Liver (tissue), 9 donors: ENCODE measurements around the gene CYCS. TPM values are rescaled to one million over a fixed set of nuclear protein-coding genes. Genes with fewer than 3 reads are reported as not detected.

ENCODE experiments used
- DNase-seq: peaks from one replicate; pipeline ENCODE4 v3.0.0-alpha.2; 2017; ENCODE audit warnings: low spot score
- H3K27ac ChIP-seq, 2 donors: one replicate each; pipeline ENCODE4 v1.7.0; 2013; ENCODE audit warnings: inconsistent platforms in 2 of 2, low read length in 2 of 2, control low read depth in 1 of 2, low read depth in 1 of 2, mild to moderate bottlenecking in 1 of 2
- H3K27me3 ChIP-seq, 4 donors: one replicate each; pipeline versions ENCODE4 v1.6.1 to v1.7.0; 2013; ENCODE audit warnings: low read length in 3 of 4, inconsistent platforms in 1 of 4, mild to moderate bottlenecking in 1 of 4, moderate library complexity in 1 of 4; ENCODE audit not compliant: control insufficient read depth in 4 of 4, insufficient read depth in 4 of 4
- H3K36me3 ChIP-seq, 4 donors: one replicate each; pipeline versions ENCODE4 v1.6.1 to v1.7.0; 2013; ENCODE audit warnings: low read length in 3 of 4, mild to moderate bottlenecking in 3 of 4, low read depth in 1 of 4, moderate library complexity in 1 of 4; ENCODE audit not compliant: control insufficient read depth in 4 of 4, insufficient read depth in 3 of 4
- H3K4me1 ChIP-seq, 4 donors: one replicate each; pipeline versions ENCODE4 v1.6.1 to v1.7.0; 2013; ENCODE audit warnings: low read length in 3 of 4, mild to moderate bottlenecking in 3 of 4, moderate library complexity in 1 of 4; ENCODE audit not compliant: control insufficient read depth in 4 of 4, insufficient read depth in 4 of 4
- H3K4me3 ChIP-seq, 3 donors: one replicate each; pipeline versions ENCODE4 v1.6.1 to v1.7.0; 2013; ENCODE audit warnings: low read length in 3 of 3, control low read depth in 1 of 3, low read depth in 1 of 3, mild to moderate bottlenecking in 1 of 3
- H3K9ac ChIP-seq, 2 donors: one replicate each; pipeline ENCODE4 v1.7.0; 2013; ENCODE audit warnings: low read length in 2 of 2, mild to moderate bottlenecking in 2 of 2, moderate library complexity in 2 of 2, control low read depth in 1 of 2, low read depth in 1 of 2
- H3K9me3 ChIP-seq, 4 donors: one replicate each; pipeline versions ENCODE4 v1.6.1 to v1.7.0; 2013; ENCODE audit warnings: low read length in 3 of 4; ENCODE audit not compliant: control insufficient read depth in 4 of 4
- ATF3 ChIP-seq: IDR thresholded peaks from 2 replicates; pipeline ENCODE4 v1.6.1; 2016; ENCODE audit warnings: antibody characterized with exemption
- EGR1 ChIP-seq, 2 donors: IDR thresholded peaks; 2 replicates each; pipeline ENCODE4 v1.6.1; 2016 to 2018; ENCODE audit warnings: antibody characterized with exemption in 2 of 2, low read depth in 2 of 2
- FOXA1 ChIP-seq: IDR thresholded peaks from 2 replicates; pipeline ENCODE4 v1.6.1; 2016; ENCODE audit warnings: antibody characterized with exemption
- FOXA2 ChIP-seq: IDR thresholded peaks from 2 replicates; pipeline ENCODE4 v1.6.1; 2016; ENCODE audit warnings: antibody characterized with exemption
- GABPA ChIP-seq, 2 donors: IDR thresholded peaks in 1 of 2; conservative IDR thresholded peaks in 1 of 2; 2 replicates each; pipeline ENCODE4 v1.6.1; 2016; ENCODE audit warnings: antibody characterized with exemption in 2 of 2, mild to moderate bottlenecking in 1 of 2, moderate library complexity in 1 of 2
- HNF4A ChIP-seq, 2 donors: conservative IDR thresholded peaks; 2 replicates each; pipeline ENCODE4 v1.6.1; 2016; ENCODE audit warnings: antibody characterized with exemption in 2 of 2, mild to moderate bottlenecking in 2 of 2
- JUND ChIP-seq, 2 donors: IDR thresholded peaks; 2 replicates each; pipeline ENCODE4 v1.6.1; 2016; ENCODE audit warnings: antibody characterized with exemption in 2 of 2
- MAX ChIP-seq: IDR thresholded peaks from 2 replicates; pipeline ENCODE4 v1.6.1; 2016; ENCODE audit warnings: antibody characterized with exemption
- NR2F2 ChIP-seq: IDR thresholded peaks from 2 replicates; pipeline ENCODE4 v1.6.1; 2016; ENCODE audit warnings: antibody characterized with exemption
- RAD21 ChIP-seq, 2 donors: IDR thresholded peaks; 2 replicates each; pipeline ENCODE4 v1.6.1; 2016; ENCODE audit warnings: antibody characterized with exemption in 2 of 2, mild to moderate bottlenecking in 2 of 2
- REST ChIP-seq: IDR thresholded peaks from 2 replicates; pipeline ENCODE4 v1.6.1; 2016; ENCODE audit warnings: antibody characterized with exemption, mild to moderate bottlenecking
- RXRA ChIP-seq, 2 donors: IDR thresholded peaks; 2 replicates each; pipeline ENCODE4 v1.6.1; 2017 to 2018; ENCODE audit warnings: antibody characterized with exemption in 2 of 2, mild to moderate bottlenecking in 1 of 2
- TAF1 ChIP-seq: conservative IDR thresholded peaks from 2 replicates; pipeline ENCODE4 v1.6.1; 2016; ENCODE audit warnings: antibody characterized with exemption, mild to moderate bottlenecking
- YY1 ChIP-seq: IDR thresholded peaks from 2 replicates; pipeline ENCODE4 v1.6.1; 2016; ENCODE audit warnings: antibody characterized with exemption, mild to moderate bottlenecking
- WGBS: extraction: QIAGEN DNeasy Blood & Tissue Kit; methylation state at CpG from one replicate; pipeline ENCODE4 v1.1.7; 2013; 5-methylcytosine and 5-hydroxymethylcytosine counted together
- polyA plus RNA-seq, 2 donors: library from polyadenylated mRNA; stranded (reverse) in 1 of 2; unstranded in 1 of 2; fragments of 200-250 nt in 1 of 2; fragments of >200 nt in 1 of 2; fragmentation: Nextera tagmentation in 1 of 2; extraction: Ambion mirVana in 1 of 2; gene quantifications; one replicate each; pipeline versions ENCODE4 v1.2.1 to v1.2.3, GENCODE V29; 2013 to 2015
- total RNA-seq, 2 donors: library from RNA; depleted of rRNA; stranded (reverse); fragments of >200 nt; gene quantifications; one replicate each; pipeline ENCODE4 v1.2.3, GENCODE V29; 2014
- TF ChIP-seq, protein P1 (sequence below): fragments of 150-350 bp; IDR thresholded peaks from 2 replicates; pipeline ENCODE4 v1.5.1; 2017; ENCODE audit warnings: improper control_type of control experiment, low read depth, low read length; ENCODE audit not compliant: missing input control
- TF ChIP-seq, protein P2 (sequence below): IDR thresholded peaks from 2 replicates; pipeline ENCODE4 v1.6.1; 2016; ENCODE audit warnings: antibody characterized with exemption
- donor health status: healthy.
- donor health status: healthy.
- donor health status: healthy.
- donor health status: healthy.
- donor health status: healthy.

CYCS gene
- total and polyA plus RNA-seq, 4 donors = 23.1 to 74.3 (median 42.4) TPM

DNA sequence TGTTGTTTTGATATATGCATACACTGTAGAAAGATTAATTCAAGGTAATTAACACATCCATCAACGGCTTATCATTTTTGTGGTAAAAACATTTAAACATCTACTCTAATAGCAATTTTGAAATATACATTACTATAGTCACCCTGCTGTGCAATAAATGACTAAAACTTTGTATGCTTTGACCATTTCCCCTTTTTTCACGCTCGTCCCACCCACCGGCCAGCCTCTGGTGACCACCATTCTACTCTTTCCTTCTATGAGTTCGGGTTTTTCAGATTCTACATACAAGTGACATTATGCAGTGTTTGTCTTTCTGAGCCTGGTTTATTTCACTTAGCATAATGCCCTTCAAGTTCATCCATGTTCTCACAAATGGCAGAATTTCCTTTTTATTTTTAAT lies 21.3 kb downstream of the CYCS start:
- no peaks in the 10 kb centered on the region for H3K36me3 ChIP-seq
- no peaks in the 10 kb centered on the region for H3K4me1 ChIP-seq
- no peak for DNase-seq
- H3K9me3 ChIP-seq = no peaks in the 10 kb centered on the region
- H3K27me3 ChIP-seq = no peaks in the 10 kb centered on the region
- TF ChIP-seq REST = no peak
- no peak for TF ChIP-seq FOXA2
- no peak for TF ChIP-seq ATF3
- TF ChIP-seq FOXA1 = no peak
- no peak for TF ChIP-seq NR2F2
- no peak for TF ChIP-seq TAF1
- TF ChIP-seq JUND (IDR thresholded peaks at IDR 0.05) = no peak
- TF ChIP-seq, protein P1, sequence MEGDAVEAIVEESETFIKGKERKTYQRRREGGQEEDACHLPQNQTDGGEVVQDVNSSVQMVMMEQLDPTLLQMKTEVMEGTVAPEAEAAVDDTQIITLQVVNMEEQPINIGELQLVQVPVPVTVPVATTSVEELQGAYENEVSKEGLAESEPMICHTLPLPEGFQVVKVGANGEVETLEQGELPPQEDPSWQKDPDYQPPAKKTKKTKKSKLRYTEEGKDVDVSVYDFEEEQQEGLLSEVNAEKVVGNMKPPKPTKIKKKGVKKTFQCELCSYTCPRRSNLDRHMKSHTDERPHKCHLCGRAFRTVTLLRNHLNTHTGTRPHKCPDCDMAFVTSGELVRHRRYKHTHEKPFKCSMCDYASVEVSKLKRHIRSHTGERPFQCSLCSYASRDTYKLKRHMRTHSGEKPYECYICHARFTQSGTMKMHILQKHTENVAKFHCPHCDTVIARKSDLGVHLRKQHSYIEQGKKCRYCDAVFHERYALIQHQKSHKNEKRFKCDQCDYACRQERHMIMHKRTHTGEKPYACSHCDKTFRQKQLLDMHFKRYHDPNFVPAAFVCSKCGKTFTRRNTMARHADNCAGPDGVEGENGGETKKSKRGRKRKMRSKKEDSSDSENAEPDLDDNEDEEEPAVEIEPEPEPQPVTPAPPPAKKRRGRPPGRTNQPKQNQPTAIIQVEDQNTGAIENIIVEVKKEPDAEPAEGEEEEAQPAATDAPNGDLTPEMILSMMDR = no peak
- TF ChIP-seq GABPA (IDR thresholded peaks at IDR 0.05 in 1 of 2, conservative IDR thresholded peaks at IDR 0.05 in 1 of 2) = no peak
- no peak for TF ChIP-seq MAX
- TF ChIP-seq, protein P2, sequence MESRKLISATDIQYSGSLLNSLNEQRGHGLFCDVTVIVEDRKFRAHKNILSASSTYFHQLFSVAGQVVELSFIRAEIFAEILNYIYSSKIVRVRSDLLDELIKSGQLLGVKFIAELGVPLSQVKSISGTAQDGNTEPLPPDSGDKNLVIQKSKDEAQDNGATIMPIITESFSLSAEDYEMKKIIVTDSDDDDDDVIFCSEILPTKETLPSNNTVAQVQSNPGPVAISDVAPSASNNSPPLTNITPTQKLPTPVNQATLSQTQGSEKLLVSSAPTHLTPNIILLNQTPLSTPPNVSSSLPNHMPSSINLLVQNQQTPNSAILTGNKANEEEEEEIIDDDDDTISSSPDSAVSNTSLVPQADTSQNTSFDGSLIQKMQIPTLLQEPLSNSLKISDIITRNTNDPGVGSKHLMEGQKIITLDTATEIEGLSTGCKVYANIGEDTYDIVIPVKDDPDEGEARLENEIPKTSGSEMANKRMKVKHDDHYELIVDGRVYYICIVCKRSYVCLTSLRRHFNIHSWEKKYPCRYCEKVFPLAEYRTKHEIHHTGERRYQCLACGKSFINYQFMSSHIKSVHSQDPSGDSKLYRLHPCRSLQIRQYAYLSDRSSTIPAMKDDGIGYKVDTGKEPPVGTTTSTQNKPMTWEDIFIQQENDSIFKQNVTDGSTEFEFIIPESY = no peak
- no peak for TF ChIP-seq YY1
- TF ChIP-seq RAD21 (IDR thresholded peaks at IDR 0.05) = no peak
- TF ChIP-seq EGR1 (IDR thresholded peaks at IDR 0.05; ENCODE audit: low read depth in 2 of 2) = no peak
- TF ChIP-seq HNF4A (conservative IDR thresholded peaks at IDR 0.05) = no peak
- H3K27ac ChIP-seq = no peak overlapping the region
- no peak overlapping the region for H3K9ac ChIP-seq
- 86% methylated on average over 5 of the region's 5 CpGs for WGBS
- H3K4me3 ChIP-seq = no peak overlapping the region

GRCh38 chr7:25101817-25102216 lies 23.2 kb downstream of the CYCS start:
- Histone ChIP-seq H3K36me3 (no peaks in the 10 kb centered on the region), H3K9ac (no peak overlapping the region), H3K9me3 (no peaks in the 10 kb centered on the region), H3K4me1 (no peaks in the 10 kb centered on the region), H3K4me3 (no peak overlapping the region), H3K27me3 (no peaks in the 10 kb centered on the region), H3K27ac (no peak overlapping the region)
- TF ChIP-seq YY1 = no peak
- TF ChIP-seq RXRA (IDR thresholded peaks at IDR 0.05) = no peak
- no peak for TF ChIP-seq FOXA2
- no peak for DNase-seq
